SIG-M5 treated with dmso at 0.1 percent for 504 hours (cell line): ENCODE data around the gene NOSTRIN.
"Not testable (repeated sequence)": the region's sequence is repeated elsewhere in the genome, so short reads cannot be mapped to it uniquely, and the experiment has no call there.

Experiments used
- DNase-seq: peaks from one replicate; lab custom pipeline; 2025; ENCODE audit not compliant: unreplicated experiment; lab: John Stamatoyannopoulos, UW

Gene NOSTRIN

GRCh38 chr2:168867164-168867563, 64.7 kb downstream of the NOSTRIN start:
- DNase-seq, result not testable (repeated sequence)

- not testable (repeated sequence) for DNase-seq
These were observed 67.9 kb downstream of the NOSTRIN start for GRCh38 chr2:168870369-168870768.

- not testable (repeated sequence) for DNase-seq
These were observed 68.4 kb downstream of the NOSTRIN start for GRCh38 chr2:168870824-168871223.

GRCh38 chr2:168874368-168875054, 72.1 kb downstream of the NOSTRIN start:
- no peak for DNase-seq

GRCh38 chr2:168882163-168882562, 79.7 kb downstream of the NOSTRIN start:
- DNase-seq, result not testable (repeated sequence)

DNA sequence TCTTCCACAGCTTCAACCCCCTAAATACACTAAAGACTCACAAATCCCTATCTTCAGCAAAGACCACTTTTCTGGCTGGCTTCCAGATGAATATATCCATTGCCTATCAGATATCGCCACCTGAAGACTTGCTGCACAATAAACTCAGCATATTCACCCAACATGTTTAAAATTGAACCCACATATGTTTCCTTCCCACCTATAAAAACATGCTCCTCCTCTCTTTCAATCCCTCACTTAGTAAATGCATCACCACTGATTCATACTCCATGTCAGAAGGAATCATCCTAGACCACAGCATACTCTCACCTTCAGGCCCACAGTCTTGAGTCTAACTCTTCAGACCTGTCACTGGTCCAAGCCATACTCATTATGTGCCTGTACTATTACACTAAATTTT, 82.5 kb downstream of the NOSTRIN start:
- DNase-seq, result no peak

DNA sequence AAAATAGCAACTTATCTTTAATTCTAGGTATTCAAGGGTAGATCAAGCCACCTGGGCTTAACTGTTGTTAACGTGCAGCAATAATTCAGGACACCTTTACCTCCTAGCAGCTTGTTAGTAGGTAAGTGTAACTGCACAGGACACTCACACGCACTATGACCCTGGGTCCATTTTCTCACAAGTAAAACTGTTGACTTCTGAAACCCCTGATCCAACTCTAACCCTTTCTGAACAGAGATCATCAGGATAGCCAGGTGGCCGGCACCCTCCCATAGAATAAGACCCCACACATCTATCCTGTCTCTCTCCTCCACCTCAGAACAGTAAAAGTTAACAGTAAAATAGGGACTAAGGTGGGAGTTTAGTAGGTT, 87.2 kb downstream of the NOSTRIN start:
- DNase-seq, result no peak

DNA sequence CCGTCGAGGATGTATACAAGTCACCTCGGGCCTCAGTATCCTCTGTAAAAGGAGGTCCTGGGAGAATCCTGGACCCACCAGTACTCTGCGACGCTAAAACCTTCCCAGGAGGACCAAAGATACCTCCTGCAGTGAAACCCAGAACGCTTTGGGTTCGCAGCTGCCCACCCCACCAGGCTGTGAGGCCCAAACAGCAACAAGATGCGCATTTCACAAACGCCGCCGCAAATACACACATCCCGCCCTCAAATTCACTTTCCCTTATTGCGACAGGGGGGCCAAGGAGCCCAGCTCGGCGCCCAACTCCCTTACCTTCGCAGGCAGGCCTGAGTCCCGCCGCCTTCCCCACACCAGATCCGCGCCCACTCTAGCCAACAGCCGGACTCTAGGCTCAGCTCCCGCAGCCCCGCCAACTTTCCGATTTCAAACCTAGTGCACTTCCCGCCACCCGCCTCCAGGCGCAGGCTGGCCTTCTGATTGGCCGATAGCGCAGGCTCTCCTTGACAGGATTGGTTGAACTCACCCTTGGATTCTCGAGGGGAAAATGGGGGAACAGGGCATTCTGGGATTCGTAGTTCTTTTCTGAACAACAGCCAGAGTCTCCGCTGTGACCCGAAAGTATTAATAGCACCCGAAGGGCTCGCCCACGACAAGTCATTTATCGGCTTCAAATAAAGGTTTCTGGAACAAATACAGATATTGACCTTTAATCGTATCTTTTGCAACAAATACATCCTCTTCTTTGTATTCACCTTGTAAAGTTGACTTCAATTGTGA, 87.8 kb downstream of the NOSTRIN start, which contains the start of gene SPC25:
TSS of gene SPC25 (minus strand) at position 425 of the 777 bp plus-strand sequence. CDS start 911 bp downstream, outside the sequence.
- DNase-seq, result peak; percentile 98

GRCh38 chr2:168892327-168892726, 89.9 kb downstream of the NOSTRIN start:
- no peak for DNase-seq

DNA sequence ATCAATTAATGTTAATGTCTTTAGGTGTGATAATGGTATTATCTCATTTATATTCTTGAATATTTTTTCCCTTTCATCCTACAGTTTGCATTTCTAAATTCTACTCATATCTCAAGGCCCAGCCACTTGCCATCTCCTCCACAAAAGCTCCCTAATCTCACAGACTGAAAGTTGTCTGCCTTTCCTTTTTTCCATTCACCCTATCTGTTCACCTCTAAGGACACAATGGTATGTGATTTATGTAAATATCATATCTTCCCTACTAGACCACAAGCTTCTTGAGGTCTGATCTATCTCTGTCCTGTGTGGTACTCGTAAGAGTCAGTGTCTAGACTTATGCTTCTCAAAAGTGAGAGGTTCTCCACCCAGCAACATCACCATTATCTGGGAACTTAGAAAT, 91.7 kb downstream of the NOSTRIN start:
- no peak for DNase-seq

DNA sequence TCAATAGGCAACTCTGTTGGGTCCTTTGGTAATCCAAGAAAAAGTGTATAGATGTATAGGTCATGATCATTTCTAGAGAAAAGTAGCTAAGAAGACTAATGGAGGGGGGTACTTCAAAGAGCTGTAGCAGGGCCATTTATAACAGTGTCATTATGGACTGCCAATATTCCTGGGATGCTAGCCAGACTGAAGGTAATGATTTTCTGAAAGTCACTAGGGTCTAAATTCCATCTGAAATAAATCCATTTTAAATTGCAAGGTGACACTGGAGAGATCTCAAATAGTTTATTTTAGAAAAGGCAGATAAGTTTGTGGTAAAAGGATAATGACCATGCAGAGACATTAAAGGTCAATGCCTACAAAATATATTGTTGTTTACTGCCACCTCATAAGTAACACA, 92.3 kb downstream of the NOSTRIN start:
- DNase-seq, result no peak

GRCh38 chr2:168895771-168896170, 93.3 kb downstream of the NOSTRIN start:
- DNase-seq, result no peak

GRCh38 chr2:168896783-168897182, 94.3 kb downstream of the NOSTRIN start:
- peak; percentile 74 for DNase-seq

- DNase-seq, result no peak
These were observed 95.0 kb downstream of the NOSTRIN start for GRCh38 chr2:168897449-168897848.

- DNase-seq, result no peak
These were observed 98.6 kb downstream of the NOSTRIN start, which contains the start of gene G6PC2 for GRCh38 chr2:168901003-168901402. TSS of gene G6PC2 (plus strand) at chr2:168901291. CDS start at chr2:168901332, 41 bp downstream.

DNA sequence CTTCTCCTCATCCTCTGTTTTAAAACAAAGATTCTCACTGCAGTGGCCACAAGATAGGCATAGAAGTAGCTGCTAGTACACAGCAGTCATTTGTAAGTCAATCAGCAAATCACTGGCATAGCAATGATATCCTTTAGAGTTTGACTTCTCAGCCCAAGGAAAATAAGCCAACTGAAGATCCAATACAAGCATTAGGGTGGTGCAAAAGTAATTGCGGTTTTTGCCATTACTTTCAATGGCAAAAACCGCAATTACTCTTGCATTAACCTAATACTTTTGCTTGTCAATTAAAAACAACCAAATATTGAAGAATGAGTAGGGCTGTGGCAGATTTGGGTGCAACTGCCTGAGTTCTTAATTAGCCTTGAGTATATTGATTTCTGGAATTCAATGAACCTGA, 101.5 kb downstream of the NOSTRIN start:
- DNase-seq, result no peak

DNA sequence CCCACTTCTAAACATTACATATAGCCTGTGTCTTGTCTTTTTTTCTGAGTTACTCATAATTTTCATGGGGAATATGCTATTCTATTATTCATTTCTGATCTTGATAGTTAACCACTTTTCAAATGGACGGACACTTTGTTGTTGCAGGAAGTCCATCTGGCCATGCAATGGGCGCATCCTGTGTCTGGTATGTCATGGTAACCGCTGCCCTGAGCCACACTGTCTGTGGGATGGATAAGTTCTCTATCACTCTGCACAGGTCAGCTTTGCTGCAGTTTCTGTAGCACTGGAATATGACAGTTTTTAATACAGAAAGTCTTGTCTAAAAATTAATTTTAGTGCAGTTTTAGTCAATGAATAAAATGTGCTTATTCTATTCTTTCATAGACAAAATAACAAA, 101.9 kb downstream of the NOSTRIN start:
- no peak for DNase-seq

DNA sequence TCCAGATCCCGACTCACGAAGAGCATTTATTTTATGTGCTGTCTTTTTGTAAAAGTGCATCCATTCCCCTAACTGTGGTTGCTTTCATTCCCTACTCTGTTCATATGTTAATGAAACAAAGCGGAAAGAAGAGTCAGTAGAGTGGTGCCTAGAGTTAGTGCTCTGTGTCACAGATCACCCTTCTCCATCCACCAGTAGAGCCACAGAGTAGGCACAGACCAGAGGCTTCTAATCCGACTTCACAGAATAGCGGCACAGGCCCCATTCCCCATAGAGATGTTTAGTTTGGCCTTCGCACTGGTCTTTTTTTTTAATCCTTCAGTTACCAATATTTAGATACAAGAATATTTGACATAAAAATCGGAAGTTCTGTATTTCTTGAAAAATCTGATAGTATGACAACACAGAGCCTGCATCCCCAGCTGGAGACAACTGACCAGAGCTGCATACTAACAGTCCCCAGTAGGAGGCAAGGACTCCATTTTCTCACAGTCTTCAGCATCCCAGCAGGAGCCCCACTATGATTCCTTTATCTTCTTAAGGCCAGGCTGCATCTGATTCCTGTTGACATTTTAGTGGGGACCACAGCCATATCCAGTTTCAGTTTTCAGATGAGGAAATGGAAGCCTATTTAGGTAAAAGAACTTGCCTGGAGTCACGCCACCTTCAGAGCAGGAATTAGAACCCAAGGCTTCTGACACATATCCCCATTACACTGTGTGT, 105.7 kb downstream of the NOSTRIN start:
- DNase-seq, result no peak

- DNase-seq, result no peak
These were observed 107.9 kb downstream of the NOSTRIN start for GRCh38 chr2:168910330-168910729.

DNA sequence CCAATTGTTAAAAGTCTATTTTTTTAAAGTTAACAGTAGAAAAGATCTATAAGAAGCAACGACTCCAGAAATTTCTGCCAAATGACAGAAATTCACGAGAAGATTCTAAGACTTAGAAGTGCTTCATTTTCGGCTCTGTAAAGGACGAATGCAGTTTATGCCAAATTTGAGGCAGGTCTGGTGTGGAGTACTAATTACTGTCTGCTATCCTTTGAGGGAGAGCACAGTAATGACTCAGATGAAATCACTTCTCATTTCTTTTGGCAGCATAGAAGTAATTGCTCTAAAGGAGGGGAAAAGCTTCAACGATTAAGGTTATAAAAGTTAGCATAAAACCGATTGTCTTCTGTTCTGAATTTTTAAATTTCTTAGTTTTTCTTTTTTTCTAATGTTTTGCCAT, 110.0 kb downstream of the NOSTRIN start:
- DNase-seq, result no peak

- no peak for DNase-seq
These were observed 110.5 kb downstream of the NOSTRIN start for GRCh38 chr2:168912901-168913369.
